Natural killer cell (primary cell): ENCODE measurements around the gene AHRR. TPM values are rescaled to one million over a fixed set of nuclear protein-coding genes. Genes with fewer than 3 reads are reported as not detected.

Source experiments
- ATAC-seq, 3 donors: fragments of 150-1000 bp in 2 of 3; fragments of 200-7000 bp in 1 of 3; cut with Tn5 transposase; 1 replicate in 1 of 3; 2 replicates in 2 of 3; pipeline ENCODE4 v1.10.0; 2021; ENCODE audit warnings: mild to moderate bottlenecking in 2 of 3, moderate library complexity in 2 of 3
- DNase-seq, 2 donors: peaks; one replicate each; pipeline versions ENCODE4 v3.0.0 to v3.0.0-alpha.2; 2013 to 2021; ENCODE audit warnings: mixed read lengths in 1 of 2
- H3K27ac ChIP-seq: one replicate; pipeline ENCODE4 v1.5.1; 2013; ENCODE audit warnings: mild to moderate bottlenecking, low read length
- H3K27me3 ChIP-seq: one replicate; pipeline ENCODE4 v1.6.1; 2013; ENCODE audit warnings: low read length; ENCODE audit not compliant: control insufficient read depth, insufficient read depth
- H3K36me3 ChIP-seq: one replicate; pipeline ENCODE4 v1.6.1; 2013; ENCODE audit warnings: low read length; ENCODE audit not compliant: control insufficient read depth, insufficient read depth
- H3K4me1 ChIP-seq: one replicate; pipeline ENCODE4 v1.6.1; 2013; ENCODE audit warnings: low read length; ENCODE audit not compliant: control insufficient read depth, insufficient read depth
- H3K4me3 ChIP-seq: one replicate; pipeline ENCODE4 v1.5.1; 2013; ENCODE audit warnings: low read length
- H3K9me3 ChIP-seq: one replicate; pipeline ENCODE4 v1.6.1; 2013; ENCODE audit warnings: low read length; ENCODE audit not compliant: control insufficient read depth, insufficient read depth
- H3K27ac Mint-ChIP-seq, 2 donors: one replicate each; pipeline ENCODE4 v1.8.0; 2022; ENCODE audit warnings: mild to moderate bottlenecking in 2 of 2, mixed read lengths in 2 of 2, moderate library complexity in 1 of 2
- H3K27me3 Mint-ChIP-seq, 2 donors: one replicate each; pipeline ENCODE4 v1.8.0; 2022; ENCODE audit warnings: low read depth in 2 of 2, mixed read lengths in 2 of 2
- H3K36me3 Mint-ChIP-seq: one replicate; pipeline ENCODE4 v1.8.0; 2022; ENCODE audit warnings: mixed read lengths
- H3K4me1 Mint-ChIP-seq, 2 donors: one replicate each; pipeline ENCODE4 v1.8.0; 2022; ENCODE audit warnings: mixed read lengths in 2 of 2
- H3K4me3 Mint-ChIP-seq: one replicate; pipeline ENCODE4 v1.8.0; 2022; ENCODE audit warnings: mild to moderate bottlenecking, moderate library complexity, mixed read lengths
- H3K9me3 Mint-ChIP-seq, 2 donors: one replicate each; pipeline ENCODE4 v1.8.0; 2022; ENCODE audit warnings: mixed read lengths in 2 of 2
- WGBS: methylation state at CpG from one replicate; pipeline ENCODE4 v1.1.7; 2013; ENCODE audit warnings: missing lambda C conversion rate; ENCODE audit not compliant: insufficient coverage; 5-methylcytosine and 5-hydroxymethylcytosine counted together
- intact Hi-C: fragments of 100-400 bp; cut with micrococcal nuclease; formaldehyde crosslinking; loops from one replicate; pipeline ENCODE4 v1.14.2; 2022
- total RNA-seq, 4 donors: library from RNA; stranded (reverse); fragments of 120-200 nt in 1 of 4; gene quantifications; one replicate each; pipeline versions ENCODE4 v1.2.3 to v1.2.4, GENCODE V29; 2013 to 2022
- TF ChIP-seq, protein P1 (sequence below): fragments of 200-600 bp; IDR thresholded peaks from one replicate; pipeline ENCODE4 v1.8.0; 2022; ENCODE audit warnings: antibody characterized with exemption

AHRR gene
- total RNA-seq, 3 donors from 2014 or later (not counting 1 experiment from before 2014, with no cell fraction given) = 0.88 to 1.4 (median 1.2) TPM

DNA sequence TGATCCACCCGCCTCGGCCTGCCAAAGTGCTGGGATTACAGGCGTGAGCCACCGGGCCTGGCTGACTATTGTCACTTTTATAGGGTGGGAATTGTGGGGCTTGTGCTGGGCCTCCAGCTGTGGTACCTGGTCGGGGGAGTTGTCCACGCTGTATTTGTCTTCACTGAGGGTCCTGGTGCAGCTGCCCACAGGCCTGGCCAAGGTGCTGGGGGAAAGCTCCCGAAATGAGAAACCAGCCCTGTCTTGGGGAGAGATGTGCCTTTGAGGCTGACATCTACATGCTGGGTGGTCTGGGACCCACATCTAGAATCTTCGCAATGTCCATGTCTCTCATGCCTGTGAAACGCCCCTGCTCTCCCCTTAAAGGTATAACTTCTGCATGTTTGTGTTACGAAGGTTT is 124.1 kb downstream of the AHRR start:
- Histone ChIP-seq H3K27me3 (no peaks in the 10 kb centered on the region), H3K4me3 (no peak overlapping the region), H3K9me3 (no peaks in the 10 kb centered on the region), H3K27ac (no peak overlapping the region), H3K4me1 (peaks cover 31% of the 10 kb centered on the region), H3K36me3 (peaks cover 36% of the 10 kb centered on the region)
- TF ChIP-seq, protein P1, sequence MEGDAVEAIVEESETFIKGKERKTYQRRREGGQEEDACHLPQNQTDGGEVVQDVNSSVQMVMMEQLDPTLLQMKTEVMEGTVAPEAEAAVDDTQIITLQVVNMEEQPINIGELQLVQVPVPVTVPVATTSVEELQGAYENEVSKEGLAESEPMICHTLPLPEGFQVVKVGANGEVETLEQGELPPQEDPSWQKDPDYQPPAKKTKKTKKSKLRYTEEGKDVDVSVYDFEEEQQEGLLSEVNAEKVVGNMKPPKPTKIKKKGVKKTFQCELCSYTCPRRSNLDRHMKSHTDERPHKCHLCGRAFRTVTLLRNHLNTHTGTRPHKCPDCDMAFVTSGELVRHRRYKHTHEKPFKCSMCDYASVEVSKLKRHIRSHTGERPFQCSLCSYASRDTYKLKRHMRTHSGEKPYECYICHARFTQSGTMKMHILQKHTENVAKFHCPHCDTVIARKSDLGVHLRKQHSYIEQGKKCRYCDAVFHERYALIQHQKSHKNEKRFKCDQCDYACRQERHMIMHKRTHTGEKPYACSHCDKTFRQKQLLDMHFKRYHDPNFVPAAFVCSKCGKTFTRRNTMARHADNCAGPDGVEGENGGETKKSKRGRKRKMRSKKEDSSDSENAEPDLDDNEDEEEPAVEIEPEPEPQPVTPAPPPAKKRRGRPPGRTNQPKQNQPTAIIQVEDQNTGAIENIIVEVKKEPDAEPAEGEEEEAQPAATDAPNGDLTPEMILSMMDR = no peak
- Mint-ChIP-seq H3K4me3 (no peak overlapping the region), H3K27me3 (no peaks in the 10 kb centered on the region), H3K4me1 (peaks cover 44 to 56% of the 10 kb centered on the region in 2 donors), H3K9me3 (no peaks in the 10 kb centered on the region), H3K27ac (peak overlapping the region in 1 of 2 donors; percentile 10), H3K36me3 (peaks cover 22% of the 10 kb centered on the region)
- intact Hi-C loops = no loop called here
- DNase-seq (no peak), ATAC-seq (no peak)
- 96% methylated on average over 10 of the region's 10 CpGs for WGBS

DNA sequence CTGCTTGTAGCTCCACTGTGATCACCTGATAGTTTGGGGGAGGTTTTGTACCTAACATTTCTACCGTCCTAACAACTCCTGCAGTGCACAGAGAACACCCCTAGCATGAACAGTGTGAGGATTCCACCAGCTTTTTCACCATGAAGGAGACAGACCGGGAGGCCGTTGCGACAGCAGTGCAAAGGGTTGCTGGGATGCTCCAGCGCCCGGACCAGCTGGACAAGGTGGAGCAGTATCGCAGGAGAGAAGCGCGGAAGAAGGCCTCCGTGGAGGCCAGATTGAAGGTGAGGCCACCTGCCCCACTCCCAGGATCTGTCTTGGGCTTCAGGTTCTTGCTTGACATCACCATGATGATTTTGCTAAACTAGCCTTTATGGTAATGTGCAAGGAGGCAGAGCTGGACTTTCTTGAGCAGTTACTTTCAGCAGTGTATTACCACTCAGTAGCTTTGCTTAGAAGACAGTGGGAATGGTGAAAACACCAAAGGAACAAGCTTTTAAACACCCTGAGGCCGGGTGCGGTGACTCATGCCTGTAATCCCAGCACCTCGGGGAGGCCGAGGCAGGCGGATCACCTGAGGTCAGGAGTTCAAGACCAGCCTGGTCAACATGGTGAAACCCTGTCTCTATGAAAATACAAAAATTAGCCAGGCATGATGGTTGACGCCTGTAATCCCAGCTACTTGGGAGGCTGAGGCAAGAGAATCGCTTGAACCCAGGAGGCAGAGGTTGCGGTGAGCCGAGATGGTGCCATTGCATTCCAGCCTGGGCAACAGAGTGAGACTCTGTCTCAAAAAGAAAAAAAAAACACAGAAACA is 124.8 kb downstream of the AHRR start:
- H3K36me3 ChIP-seq = peaks cover 43% of the 10 kb centered on the region
- H3K4me1 ChIP-seq = peaks cover 31% of the 10 kb centered on the region
- intact Hi-C loops = no loop called here
- no peaks in the 10 kb centered on the region for H3K27me3 Mint-ChIP-seq
- H3K9me3 Mint-ChIP-seq = no peaks in the 10 kb centered on the region
- H3K27ac Mint-ChIP-seq = peak overlapping the region in 1 of 2 donors; percentile 10
- WGBS = 97% methylated on average over 18 of the region's 19 CpGs
- no peaks in the 10 kb centered on the region for H3K9me3 ChIP-seq
- ATAC-seq = no peak
- DNase-seq = no peak
- H3K4me1 Mint-ChIP-seq = peaks cover 44 to 56% of the 10 kb centered on the region in 2 donors
- H3K27me3 ChIP-seq = no peaks in the 10 kb centered on the region
- no peak overlapping the region for H3K4me3 Mint-ChIP-seq
- peaks cover 29% of the 10 kb centered on the region for H3K36me3 Mint-ChIP-seq
- H3K27ac ChIP-seq = no peak overlapping the region
- no peak overlapping the region for H3K4me3 ChIP-seq
- TF ChIP-seq, protein P1 = no peak

DNA sequence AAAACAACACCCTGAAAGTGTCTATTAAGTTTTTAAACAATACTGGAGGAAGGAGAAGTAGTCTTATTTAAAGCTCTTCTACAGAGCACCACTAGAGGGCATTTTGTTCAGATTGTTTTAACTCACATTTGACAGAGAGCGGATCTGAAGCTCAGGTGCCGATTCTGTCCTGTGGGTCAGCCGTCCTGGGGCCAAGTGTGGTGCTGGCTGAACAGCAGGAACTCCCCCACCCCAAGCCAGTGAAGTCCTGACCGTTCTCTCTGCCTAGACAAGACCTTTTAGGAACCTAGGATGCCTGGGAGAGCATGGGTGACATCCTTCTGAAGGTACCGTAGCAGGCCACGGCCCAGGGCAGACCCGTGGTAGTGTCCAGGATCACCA is 125.4 kb downstream of the AHRR start:
- peaks cover 35% of the 10 kb centered on the region for H3K36me3 Mint-ChIP-seq
- peak in 1 of 2 donors; percentile 63 for DNase-seq
- H3K9me3 Mint-ChIP-seq = peaks cover 2% of the 10 kb centered on the region in 2 donors
- H3K27ac Mint-ChIP-seq = no peak overlapping the region
- no peak overlapping the region for H3K27ac ChIP-seq
- no peaks in the 10 kb centered on the region for H3K27me3 ChIP-seq
- TF ChIP-seq, protein P1 = peak; percentile 56
- intact Hi-C loops = no loop called here
- peaks cover 49% of the 10 kb centered on the region for H3K36me3 ChIP-seq
- H3K4me1 ChIP-seq = peaks cover 31% of the 10 kb centered on the region
- ATAC-seq = no peak
- H3K4me3 Mint-ChIP-seq = no peak overlapping the region
- H3K27me3 Mint-ChIP-seq = no peaks in the 10 kb centered on the region
- peaks cover 45 to 56% of the 10 kb centered on the region in 2 donors for H3K4me1 Mint-ChIP-seq
- 72% methylated on average over 7 of the region's 7 CpGs for whole genome bisulfite sequencing
- no peaks in the 10 kb centered on the region for H3K9me3 ChIP-seq
- H3K4me3 ChIP-seq = no peak overlapping the region
